ENCODE results near the gene DHFR.

Gene DHFR

DNA sequence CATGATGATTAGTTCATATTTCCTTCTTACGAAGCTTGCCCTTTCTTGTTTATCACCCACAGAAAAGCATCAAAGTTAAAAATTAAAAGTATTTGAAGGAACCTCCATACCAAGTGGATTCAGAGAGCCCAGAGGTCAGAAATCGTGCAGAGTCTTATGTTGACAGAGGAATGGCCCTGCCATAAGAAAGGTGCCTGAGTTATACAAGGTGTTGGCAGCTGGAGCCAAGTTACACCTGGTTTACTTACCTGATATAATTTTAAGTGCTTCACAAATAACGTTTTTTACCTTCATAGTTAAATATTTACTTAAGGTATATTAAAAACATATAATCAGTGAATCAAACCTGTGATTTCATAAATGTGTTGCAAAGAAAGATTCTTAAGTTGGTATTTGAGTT is 42.3 kb upstream of the DHFR start:
- POLR2A ChIA-PET (ENCODE audit: low non-redundant PET), result no interaction called here
- no peak for DNase-seq (ENCODE audit: low spot score)
- H3K27ac ChIP-seq, result no peak overlapping the region
- TF ChIP-seq, protein P1, sequence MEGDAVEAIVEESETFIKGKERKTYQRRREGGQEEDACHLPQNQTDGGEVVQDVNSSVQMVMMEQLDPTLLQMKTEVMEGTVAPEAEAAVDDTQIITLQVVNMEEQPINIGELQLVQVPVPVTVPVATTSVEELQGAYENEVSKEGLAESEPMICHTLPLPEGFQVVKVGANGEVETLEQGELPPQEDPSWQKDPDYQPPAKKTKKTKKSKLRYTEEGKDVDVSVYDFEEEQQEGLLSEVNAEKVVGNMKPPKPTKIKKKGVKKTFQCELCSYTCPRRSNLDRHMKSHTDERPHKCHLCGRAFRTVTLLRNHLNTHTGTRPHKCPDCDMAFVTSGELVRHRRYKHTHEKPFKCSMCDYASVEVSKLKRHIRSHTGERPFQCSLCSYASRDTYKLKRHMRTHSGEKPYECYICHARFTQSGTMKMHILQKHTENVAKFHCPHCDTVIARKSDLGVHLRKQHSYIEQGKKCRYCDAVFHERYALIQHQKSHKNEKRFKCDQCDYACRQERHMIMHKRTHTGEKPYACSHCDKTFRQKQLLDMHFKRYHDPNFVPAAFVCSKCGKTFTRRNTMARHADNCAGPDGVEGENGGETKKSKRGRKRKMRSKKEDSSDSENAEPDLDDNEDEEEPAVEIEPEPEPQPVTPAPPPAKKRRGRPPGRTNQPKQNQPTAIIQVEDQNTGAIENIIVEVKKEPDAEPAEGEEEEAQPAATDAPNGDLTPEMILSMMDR (conservative IDR thresholded peaks at IDR 0.05; ENCODE audit: low read depth), result no peak
- CTCF ChIA-PET, result interaction anchor here (0.6 to 1.0 kb wide), 3 partner anchors 14 to 490 kb away, joined by 3 to 5 read pairs (median 3); no protein-coding TSS in a partner anchor

DNA sequence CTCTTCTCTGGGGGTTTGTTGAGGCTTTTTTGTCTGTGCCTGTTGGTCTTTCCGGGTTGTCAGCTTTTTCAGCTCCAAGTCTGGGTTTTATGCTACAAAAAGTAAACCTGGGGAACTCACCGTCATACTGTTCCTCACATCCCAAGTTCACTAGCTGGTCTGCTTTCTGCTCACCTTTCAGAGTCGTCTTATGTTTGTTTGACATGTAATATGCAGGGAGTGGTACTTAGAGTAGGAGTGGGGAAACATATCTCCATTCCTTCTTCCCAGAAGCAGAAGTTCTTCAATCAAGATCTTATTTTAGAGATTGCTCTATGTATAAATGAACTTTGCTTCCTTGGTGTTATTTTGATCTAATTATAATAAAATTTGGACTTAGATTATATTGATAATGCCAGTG is 41.7 kb upstream of the DHFR start:
- no peak overlapping the region for H3K27ac ChIP-seq
- TF ChIP-seq, protein P1 (conservative IDR thresholded peaks at IDR 0.05; ENCODE audit: low read depth), result no peak
- CTCF ChIA-PET, result interaction anchor here (0.6 to 1.8 kb wide), 3 partner anchors 18 to 1562 kb away, joined by 3 to 6 read pairs (median 5); no protein-coding TSS in a partner anchor
- DNase-seq (ENCODE audit: low spot score), result no peak
- POLR2A ChIA-PET (ENCODE audit: low non-redundant PET), result no interaction called here

DNA sequence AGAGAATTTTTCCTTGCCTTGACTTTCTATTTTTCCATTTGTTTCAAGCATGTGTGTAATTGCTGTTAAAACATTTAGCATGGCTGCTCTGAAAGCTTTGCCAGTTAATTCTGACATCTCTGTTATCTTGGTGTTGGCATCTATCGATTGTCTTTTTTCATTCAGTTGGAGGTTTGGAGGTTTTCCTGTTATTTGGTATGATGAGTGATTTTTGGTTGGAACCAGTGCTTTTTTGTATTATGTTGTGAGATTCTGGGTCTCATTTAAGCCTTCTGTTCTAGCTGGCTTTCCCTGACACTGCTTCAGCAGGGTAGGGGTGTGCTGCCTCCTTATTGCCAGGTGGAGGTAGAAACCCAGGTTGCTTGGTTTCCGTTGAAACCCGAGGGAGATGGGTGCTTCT is 40.9 kb upstream of the DHFR start:
- DNase-seq (ENCODE audit: low spot score), result no peak
- CTCF ChIA-PET, result interaction anchor here (0.6 to 1.8 kb wide), 2 partner anchors 413 to 473 kb away, joined by 3 to 6 read pairs; no protein-coding TSS in a partner anchor
- no peak overlapping the region for H3K27ac ChIP-seq
- POLR2A ChIA-PET (ENCODE audit: low non-redundant PET), result no interaction called here
- TF ChIP-seq, protein P1 (conservative IDR thresholded peaks at IDR 0.05; ENCODE audit: low read depth), result no peak

DNA sequence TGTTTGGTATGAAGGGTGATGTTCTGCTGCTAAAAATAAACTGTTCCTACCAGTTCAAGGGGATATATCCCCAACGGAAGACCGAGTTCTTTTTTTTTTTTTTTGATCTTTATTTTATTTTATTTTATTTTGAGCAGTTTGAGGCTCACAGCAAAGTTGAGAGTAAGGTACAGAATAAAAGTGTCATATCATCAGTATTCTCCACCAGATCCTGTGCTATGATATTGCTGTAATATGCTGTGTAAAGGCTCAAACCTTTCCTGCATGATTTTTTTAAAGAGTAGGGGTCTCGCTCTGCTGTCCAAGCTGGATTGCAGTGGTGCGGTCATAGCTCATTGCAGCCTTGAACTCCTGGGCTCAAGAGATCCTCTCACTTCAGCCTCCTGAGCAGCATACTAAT is 34.8 kb upstream of the DHFR start:
- POLR2A ChIA-PET (ENCODE audit: low non-redundant PET), result no interaction called here
- CTCF ChIA-PET, result interaction anchor here (0.6 kb wide), 1 partner anchor 18 kb away, joined by 4 read pairs; no protein-coding TSS in a partner anchor
- H3K27ac ChIP-seq, result no peak overlapping the region
- DNase-seq (ENCODE audit: low spot score), result no peak
- TF ChIP-seq, protein P1 (conservative IDR thresholded peaks at IDR 0.05; ENCODE audit: low read depth), result no peak

DNA sequence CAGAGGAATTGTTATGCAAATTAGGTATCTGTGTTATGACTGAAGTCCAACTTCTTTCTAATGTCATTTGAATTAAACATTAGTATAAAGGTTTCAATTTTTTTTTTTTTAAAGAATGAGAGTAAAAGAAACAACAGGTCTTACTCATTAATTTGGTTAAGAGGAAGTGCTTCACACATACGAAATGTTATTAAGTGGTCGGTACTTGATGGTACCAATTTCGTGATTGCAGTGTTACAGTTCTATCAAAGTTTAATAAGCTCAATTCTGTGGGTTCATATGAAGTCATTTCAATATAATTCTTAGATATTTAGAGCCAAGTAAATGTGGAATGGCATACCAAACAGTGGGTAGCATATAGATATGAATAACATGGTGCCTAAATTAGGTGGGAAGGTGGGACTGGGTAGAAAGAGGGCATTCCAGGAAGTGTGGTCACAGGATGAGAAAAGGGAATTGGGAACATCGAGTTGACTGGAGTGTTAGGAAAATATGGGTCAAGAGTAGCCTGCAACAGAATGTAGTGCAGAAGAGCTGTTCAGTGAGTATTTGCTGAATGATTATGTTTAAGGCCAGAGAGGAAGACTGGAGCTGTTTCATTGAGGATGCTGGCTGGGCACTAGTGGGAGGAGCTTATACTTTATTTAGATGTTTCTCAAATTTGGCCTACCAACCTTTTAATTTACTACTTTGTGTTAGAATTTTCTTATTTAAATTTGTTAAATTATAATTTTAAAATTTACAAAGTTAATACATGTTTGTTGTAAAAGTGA is 34.1 kb upstream of the DHFR start:
- POLR2A ChIA-PET (ENCODE audit: low non-redundant PET), result no interaction called here
- TF ChIP-seq, protein P1 (conservative IDR thresholded peaks at IDR 0.05; ENCODE audit: low read depth), result no peak
- H3K27ac ChIP-seq, result no peak overlapping the region
- no peak for DNase-seq (ENCODE audit: low spot score)
- CTCF ChIA-PET, result interaction anchor here (1.5 kb wide), 1 partner anchor 478 kb away, joined by 3 read pairs; no protein-coding TSS in a partner anchor

DNA sequence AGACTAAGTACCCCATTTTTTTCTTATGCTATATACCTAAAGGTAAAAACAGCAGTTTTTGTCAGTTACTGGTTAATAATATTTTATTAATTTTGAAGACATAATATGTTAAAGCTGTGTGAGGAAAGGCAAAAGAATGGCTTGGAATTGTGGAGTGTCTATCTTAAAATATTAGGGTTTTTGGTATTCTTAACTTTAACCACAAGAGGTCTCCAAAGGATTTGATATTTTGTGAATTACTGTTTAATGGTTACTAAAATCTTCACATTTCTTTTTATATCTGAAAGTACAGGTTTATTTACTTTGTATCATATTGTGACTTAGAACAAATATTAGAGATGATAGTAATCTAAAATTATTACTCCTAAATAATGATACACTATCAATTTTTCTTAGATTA is 32.0 kb upstream of the DHFR start:
- H3K27ac ChIP-seq, result no peak overlapping the region
- TF ChIP-seq, protein P1 (conservative IDR thresholded peaks at IDR 0.05; ENCODE audit: low read depth), result peak; percentile 41; the same call in 1 of the 2 replicates
- peak; percentile 16 for DNase-seq (ENCODE audit: low spot score)
- POLR2A ChIA-PET (ENCODE audit: low non-redundant PET), result no interaction called here
- CTCF ChIA-PET, result interaction anchor here (0.6 to 1.4 kb wide), 2 partner anchors 245 to 421 kb away, joined by 3 to 9 read pairs; no protein-coding TSS in a partner anchor
